Fibroblast of the aortic adventitia (primary cell): ENCODE measurements around the gene TM7SF3. TPM values are rescaled to one million over a fixed set of nuclear protein-coding genes. Genes with fewer than 3 reads are reported as not detected.

ENCODE experiments used
- DNase-seq: peaks from one replicate; pipeline ENCODE4 v3.0.0-alpha.2; 2010; ENCODE audit warnings: low read depth
- H3K4me3 ChIP-seq: 2 replicates; pipeline ENCODE4 v1.5.1; 2011; ENCODE audit warnings: low read depth, mild to moderate bottlenecking, control low read depth, low read length, moderate library complexity
- CTCF ChIP-seq: IDR thresholded peaks from 2 replicates; pipeline ENCODE4 v1.5.1; 2011; ENCODE audit warnings: mild to moderate bottlenecking, low read length, control low read depth, inconsistent platforms; ENCODE audit not compliant: insufficient read depth
- total RNA-seq: library from RNA; depleted of rRNA; stranded (reverse); fragments of >200 nt; gene quantifications from 2 replicates; pipeline ENCODE4 v1.2.3, GENCODE V29; 2012; ENCODE audit warnings: low replicate concordance

TM7SF3 gene
- 41.8 and 67.7 TPM in 2 replicates for total RNA-seq

GRCh38 chr12:27014085-27014858, at the start of gene TM7SF3:
TM7SF3 (minus strand) TSS chr12:27014384; CDS start chr12:27014168, 216 bp downstream.
- peak within 1 kb of the TSS; percentile 90 for H3K4me3 ChIP-seq
- TF ChIP-seq CTCF: peak; percentile 72
- DNase-seq: peak; percentile 87

GRCh38 chr12:27063250-27063851, 49.2 kb upstream of the TM7SF3 start:
- no peak for DNase-seq
- H3K4me3 ChIP-seq: no peak overlapping the region
- TF ChIP-seq CTCF: no peak

GRCh38 chr12:27061317-27061716, 47.1 kb upstream of the TM7SF3 start:
- TF ChIP-seq CTCF: no peak
- no peak for DNase-seq
- no peak overlapping the region for H3K4me3 ChIP-seq

GRCh38 chr12:27060740-27061139, 46.6 kb upstream of the TM7SF3 start:
- TF ChIP-seq CTCF: no peak
- no peak overlapping the region for H3K4me3 ChIP-seq
- peak; percentile 23 for DNase-seq

- DNase-seq: no peak
- no peak for TF ChIP-seq CTCF
- no peak overlapping the region for H3K4me3 ChIP-seq
Measured at GRCh38 chr12:27057543-27057942, 43.4 kb upstream of the TM7SF3 start.

GRCh38 chr12:27055966-27056365, 41.8 kb upstream of the TM7SF3 start:
- TF ChIP-seq CTCF: no peak
- DNase-seq: no peak
- H3K4me3 ChIP-seq: no peak overlapping the region
